Effector CD8-positive, alpha-beta T cell (primary cell): ENCODE measurements around the gene SLC37A1.

Experiments used
- DNase-seq: peaks from one replicate; lab custom pipeline; 2025; lab: John Stamatoyannopoulos, UW

The SLC37A1 gene

GRCh38 chr21:42526379-42526727 lies 12.7 kb downstream of the SLC37A1 start:
- no peak for DNase-seq

- DNase-seq = no peak
These were observed 13.5 kb downstream of the SLC37A1 start for GRCh38 chr21:42527127-42527488.

GRCh38 chr21:42527489-42528158 lies 14.0 kb downstream of the SLC37A1 start:
- DNase-seq = peak; percentile 32

- DNase-seq = no peak
These were observed 16.5 kb downstream of the SLC37A1 start for GRCh38 chr21:42530167-42530518.

GRCh38 chr21:42531771-42532170 lies 18.1 kb downstream of the SLC37A1 start:
- DNase-seq = no peak

- no peak for DNase-seq
These were observed 19.0 kb downstream of the SLC37A1 start for GRCh38 chr21:42532466-42533181.

- no peak for DNase-seq
These were observed 19.8 kb downstream of the SLC37A1 start for GRCh38 chr21:42533306-42533962.

GRCh38 chr21:42533963-42534355 lies 20.3 kb downstream of the SLC37A1 start:
- DNase-seq = no peak

GRCh38 chr21:42534421-42535378 lies 21.0 kb downstream of the SLC37A1 start:
- DNase-seq = no peak

GRCh38 chr21:42535602-42536171 lies 22.0 kb downstream of the SLC37A1 start:
- DNase-seq = no peak

- DNase-seq = no peak
These were observed 22.9 kb downstream of the SLC37A1 start for GRCh38 chr21:42536601-42537000.

- DNase-seq = no peak
These were observed 23.6 kb downstream of the SLC37A1 start for GRCh38 chr21:42537106-42537742.

GRCh38 chr21:42538479-42539275 lies 25.0 kb downstream of the SLC37A1 start:
- DNase-seq = no peak

- DNase-seq = no peak
These were observed 25.7 kb downstream of the SLC37A1 start for GRCh38 chr21:42539342-42539741.

- DNase-seq = no peak
These were observed 26.3 kb downstream of the SLC37A1 start for GRCh38 chr21:42539931-42540343.

- DNase-seq = no peak
These were observed 26.7 kb downstream of the SLC37A1 start for GRCh38 chr21:42540396-42540795.

- no peak for DNase-seq
These were observed 27.5 kb downstream of the SLC37A1 start for GRCh38 chr21:42541174-42541573.

GRCh38 chr21:42541618-42542017 lies 28.0 kb downstream of the SLC37A1 start:
- DNase-seq = no peak

GRCh38 chr21:42542196-42542595 lies 28.5 kb downstream of the SLC37A1 start:
- DNase-seq = no peak

- DNase-seq = no peak
These were observed 28.9 kb downstream of the SLC37A1 start for GRCh38 chr21:42542596-42542995.
